ENCODE measurements around the gene MFSD1.
A peak's percentile ranks its signal among the peaks of the same experiment; 100 is the strongest.

The MFSD1 gene

GRCh38 chr3:158768881-158769543 lies 32.8 kb upstream of the MFSD1 start:
- no peaks in the 10 kb centered on the region for H3K9me3 ChIP-seq (ENCODE audit: severe bottlenecking)
- H3K27ac ChIP-seq (ENCODE audit: poor library complexity, severe bottlenecking): no peak overlapping the region
- no peak overlapping the region for H3K4me3 ChIP-seq (ENCODE audit: severe bottlenecking)
- TF ChIP-seq, protein P1, sequence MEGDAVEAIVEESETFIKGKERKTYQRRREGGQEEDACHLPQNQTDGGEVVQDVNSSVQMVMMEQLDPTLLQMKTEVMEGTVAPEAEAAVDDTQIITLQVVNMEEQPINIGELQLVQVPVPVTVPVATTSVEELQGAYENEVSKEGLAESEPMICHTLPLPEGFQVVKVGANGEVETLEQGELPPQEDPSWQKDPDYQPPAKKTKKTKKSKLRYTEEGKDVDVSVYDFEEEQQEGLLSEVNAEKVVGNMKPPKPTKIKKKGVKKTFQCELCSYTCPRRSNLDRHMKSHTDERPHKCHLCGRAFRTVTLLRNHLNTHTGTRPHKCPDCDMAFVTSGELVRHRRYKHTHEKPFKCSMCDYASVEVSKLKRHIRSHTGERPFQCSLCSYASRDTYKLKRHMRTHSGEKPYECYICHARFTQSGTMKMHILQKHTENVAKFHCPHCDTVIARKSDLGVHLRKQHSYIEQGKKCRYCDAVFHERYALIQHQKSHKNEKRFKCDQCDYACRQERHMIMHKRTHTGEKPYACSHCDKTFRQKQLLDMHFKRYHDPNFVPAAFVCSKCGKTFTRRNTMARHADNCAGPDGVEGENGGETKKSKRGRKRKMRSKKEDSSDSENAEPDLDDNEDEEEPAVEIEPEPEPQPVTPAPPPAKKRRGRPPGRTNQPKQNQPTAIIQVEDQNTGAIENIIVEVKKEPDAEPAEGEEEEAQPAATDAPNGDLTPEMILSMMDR (IDR thresholded peaks at IDR 0.05; ENCODE audit: poor library complexity, severe bottlenecking): no peak
- DNase-seq (ENCODE audit: low spot score): no peak
- H3K4me1 ChIP-seq (ENCODE audit: insufficient read depth, poor library complexity, severe bottlenecking): peaks cover 21% of the 10 kb centered on the region
- peak; percentile 70 for ATAC-seq (ENCODE audit: low read depth)
- no peaks in the 10 kb centered on the region for H3K27me3 ChIP-seq (ENCODE audit: insufficient read depth, poor library complexity, severe bottlenecking)
- H3K36me3 ChIP-seq (ENCODE audit: low read depth): no peaks in the 10 kb centered on the region

- no peak for DNase-seq (ENCODE audit: low spot score)
- Histone ChIP-seq H3K36me3 (ENCODE audit: low read depth) (no peaks in the 10 kb centered on the region), H3K27me3 (ENCODE audit: insufficient read depth, poor library complexity, severe bottlenecking) (no peaks in the 10 kb centered on the region), H3K4me1 (ENCODE audit: insufficient read depth, poor library complexity, severe bottlenecking) (peaks cover 25% of the 10 kb centered on the region), H3K27ac (ENCODE audit: poor library complexity, severe bottlenecking) (no peak overlapping the region), H3K9me3 (ENCODE audit: severe bottlenecking) (no peaks in the 10 kb centered on the region), H3K4me3 (ENCODE audit: severe bottlenecking) (no peak overlapping the region)
- TF ChIP-seq, protein P1 (IDR thresholded peaks at IDR 0.05; ENCODE audit: poor library complexity, severe bottlenecking): no peak
- ATAC-seq (ENCODE audit: low read depth): no peak
These were observed 32.3 kb upstream of the MFSD1 start for GRCh38 chr3:158769549-158769948.

DNA sequence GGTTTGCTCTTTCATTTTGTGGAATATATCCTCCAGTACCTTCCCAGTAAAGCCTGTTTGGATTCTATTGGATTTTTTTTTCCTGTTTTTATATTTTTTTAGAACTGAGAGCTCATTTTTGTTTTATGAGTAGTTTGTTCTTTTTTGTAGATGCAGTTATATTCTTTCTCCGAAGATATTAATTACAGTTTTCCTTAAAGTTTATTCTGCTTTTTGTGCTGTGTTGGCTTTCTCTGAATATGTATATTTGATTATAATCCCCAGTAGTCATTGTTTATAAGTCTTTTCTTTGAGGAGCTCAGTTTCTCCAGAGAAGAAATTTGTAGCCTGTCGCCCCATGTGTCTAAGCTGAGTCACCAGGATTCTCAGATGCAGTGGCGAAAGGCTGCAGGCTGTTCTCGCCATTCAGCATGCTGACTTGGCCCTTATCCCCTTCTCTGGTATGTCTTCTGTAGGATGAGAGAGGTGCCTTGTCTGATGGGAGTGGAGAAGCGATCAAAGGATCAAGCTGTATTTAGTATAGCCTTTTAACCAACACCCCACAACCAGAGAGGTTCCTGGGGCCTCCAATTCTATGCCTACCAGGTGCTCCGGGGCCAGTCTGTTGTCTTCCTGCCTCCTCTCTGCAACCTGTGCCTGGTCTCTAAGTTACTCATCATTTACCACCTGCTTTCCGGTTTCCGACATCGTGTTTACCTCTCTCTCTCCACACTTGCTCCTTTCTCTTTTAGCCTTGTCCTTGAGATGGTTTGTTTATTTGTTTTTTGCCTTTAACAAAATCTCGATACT lies 31.7 kb upstream of the MFSD1 start:
- TF ChIP-seq, protein P1 (IDR thresholded peaks at IDR 0.05; ENCODE audit: poor library complexity, severe bottlenecking): no peak
- Histone ChIP-seq H3K4me3 (ENCODE audit: severe bottlenecking) (no peak overlapping the region), H3K36me3 (ENCODE audit: low read depth) (no peaks in the 10 kb centered on the region), H3K4me1 (ENCODE audit: insufficient read depth, poor library complexity, severe bottlenecking) (peaks cover 25% of the 10 kb centered on the region), H3K27ac (ENCODE audit: poor library complexity, severe bottlenecking) (no peak overlapping the region), H3K27me3 (ENCODE audit: insufficient read depth, poor library complexity, severe bottlenecking) (no peaks in the 10 kb centered on the region), H3K9me3 (ENCODE audit: severe bottlenecking) (no peaks in the 10 kb centered on the region)
- no peak for DNase-seq (ENCODE audit: low spot score)
- ATAC-seq (ENCODE audit: low read depth): peak; percentile 37; the same call in 2 of the 3 replicates

GRCh38 chr3:158770741-158771350 lies 31.0 kb upstream of the MFSD1 start:
- peaks cover 25% of the 10 kb centered on the region for H3K4me1 ChIP-seq (ENCODE audit: insufficient read depth, poor library complexity, severe bottlenecking)
- TF ChIP-seq, protein P1 (IDR thresholded peaks at IDR 0.05; ENCODE audit: poor library complexity, severe bottlenecking): no peak

More at GRCh38 chr3:158770741-158771350, 31.0 kb upstream of the MFSD1 start:
- H3K36me3 ChIP-seq (ENCODE audit: low read depth): no peaks in the 10 kb centered on the region
- no peaks in the 10 kb centered on the region for H3K9me3 ChIP-seq (ENCODE audit: severe bottlenecking)
- H3K4me3 ChIP-seq (ENCODE audit: severe bottlenecking): no peak overlapping the region
- no peaks in the 10 kb centered on the region for H3K27me3 ChIP-seq (ENCODE audit: insufficient read depth, poor library complexity, severe bottlenecking)
- no peak overlapping the region for H3K27ac ChIP-seq (ENCODE audit: poor library complexity, severe bottlenecking)
- no peak for DNase-seq (ENCODE audit: low spot score)
- ATAC-seq (ENCODE audit: low read depth): no peak
